Testis (tissue), 2 donors: ENCODE data around the gene SLC4A1AP.

Experiments
- POLR2A ChIP-seq: fragments of 450-650 bp; IDR thresholded peaks from one replicate; pipeline ENCODE4 v1.6.1; 2017; ENCODE audit warnings: antibody characterized with exemption, mild to moderate bottlenecking, moderate library complexity
- TF ChIP-seq, protein P1 (sequence below), 3 experiments: fragments of 450-650 bp in 2 of 3; fragments of 200-600 bp in 1 of 3; sonication (generic) in 1 of 3; IDR thresholded peaks; one replicate each; pipeline ENCODE4 v1.5.1; 2016 to 2019; ENCODE audit warnings: antibody characterized with exemption in 3 of 3, mild to moderate bottlenecking in 2 of 3, moderate library complexity in 1 of 3

DNA sequence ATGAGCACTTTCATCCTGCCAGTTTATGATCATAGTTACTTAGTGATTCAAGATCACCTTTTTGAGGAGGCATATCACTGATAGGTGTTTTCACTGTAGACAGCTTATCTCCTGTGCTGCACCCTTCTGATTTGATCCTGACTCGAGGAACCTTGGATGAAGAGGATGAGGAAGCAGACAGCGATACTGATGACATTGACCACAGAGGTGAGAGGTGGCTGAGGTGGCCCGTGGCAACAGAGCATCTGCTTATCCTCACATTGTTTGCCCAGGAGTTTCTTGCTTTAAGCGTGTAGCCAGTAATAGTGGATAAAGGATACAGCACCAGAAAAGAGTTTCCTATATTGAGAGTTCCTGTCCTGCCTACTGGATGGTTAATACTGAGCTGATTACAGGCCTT, 16.0 kb upstream of the SLC4A1AP start:
- no peak for TF ChIP-seq POLR2A
- TF ChIP-seq, protein P1, sequence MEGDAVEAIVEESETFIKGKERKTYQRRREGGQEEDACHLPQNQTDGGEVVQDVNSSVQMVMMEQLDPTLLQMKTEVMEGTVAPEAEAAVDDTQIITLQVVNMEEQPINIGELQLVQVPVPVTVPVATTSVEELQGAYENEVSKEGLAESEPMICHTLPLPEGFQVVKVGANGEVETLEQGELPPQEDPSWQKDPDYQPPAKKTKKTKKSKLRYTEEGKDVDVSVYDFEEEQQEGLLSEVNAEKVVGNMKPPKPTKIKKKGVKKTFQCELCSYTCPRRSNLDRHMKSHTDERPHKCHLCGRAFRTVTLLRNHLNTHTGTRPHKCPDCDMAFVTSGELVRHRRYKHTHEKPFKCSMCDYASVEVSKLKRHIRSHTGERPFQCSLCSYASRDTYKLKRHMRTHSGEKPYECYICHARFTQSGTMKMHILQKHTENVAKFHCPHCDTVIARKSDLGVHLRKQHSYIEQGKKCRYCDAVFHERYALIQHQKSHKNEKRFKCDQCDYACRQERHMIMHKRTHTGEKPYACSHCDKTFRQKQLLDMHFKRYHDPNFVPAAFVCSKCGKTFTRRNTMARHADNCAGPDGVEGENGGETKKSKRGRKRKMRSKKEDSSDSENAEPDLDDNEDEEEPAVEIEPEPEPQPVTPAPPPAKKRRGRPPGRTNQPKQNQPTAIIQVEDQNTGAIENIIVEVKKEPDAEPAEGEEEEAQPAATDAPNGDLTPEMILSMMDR (IDR thresholded peaks at IDR 0.05), result no peak
